Mesothelial cell of epicardium (in vitro differentiated cells): ENCODE measurements around the gene DPCD. TPM values are rescaled to one million over a fixed set of nuclear protein-coding genes. Genes with fewer than 3 reads are reported as not detected.

Experiments used
- DNase-seq, 2 experiments: peaks; one replicate each; pipeline ENCODE4 v3.0.0; 2021; ENCODE audit warnings: low spot score in 2 of 2; ENCODE audit not compliant: unreplicated experiment in 2 of 2
- H3K27ac Mint-ChIP-seq: 2 replicates; pipeline ENCODE4 v1.8.0; 2021; ENCODE audit warnings: mixed read lengths
- H3K27me3 Mint-ChIP-seq: 2 replicates; pipeline ENCODE4 v1.8.0; 2021; ENCODE audit warnings: low read depth, mixed read lengths
- H3K36me3 Mint-ChIP-seq: 2 replicates; pipeline ENCODE4 v1.8.0; 2021; ENCODE audit warnings: mixed read lengths
- H3K4me1 Mint-ChIP-seq: 2 replicates; pipeline ENCODE4 v1.8.0; 2021; ENCODE audit warnings: mixed read lengths
- H3K4me3 Mint-ChIP-seq: 2 replicates; pipeline ENCODE4 v1.8.0; 2021; ENCODE audit warnings: mild to moderate bottlenecking, moderate library complexity, mixed read lengths
- H3K9me3 Mint-ChIP-seq: 2 replicates; pipeline ENCODE4 v1.8.0; 2021; ENCODE audit warnings: mixed read lengths
- microRNA-seq: library from miRNA; unstranded; fragments of <30 nt; microRNA quantifications from one replicate; pipeline ENCODE4 v1.2.0, GENCODE V29; 2021; ENCODE audit warnings: inconsistent platforms, mixed read lengths
- total RNA-seq: library from RNA; stranded (reverse); gene quantifications from 3 replicates; pipeline ENCODE4 v1.2.1, GENCODE V29; 2021
- TF ChIP-seq, protein P1 (sequence below): fragments of 200-600 bp; sonication (generic); IDR thresholded peaks from one replicate; pipeline ENCODE4 v1.5.0; 2021; ENCODE audit warnings: antibody characterized with exemption; ENCODE audit not compliant: unreplicated experiment

DPCD gene
- total RNA-seq, 1 donor from 2014 or later = 23.0 TPM

- DNase-seq = no peak
- Mint-ChIP-seq H3K9me3 (no peaks in the 10 kb centered on the region), H3K27me3 (no peaks in the 10 kb centered on the region), H3K4me3 (no peak overlapping the region), H3K4me1 (no peaks in the 10 kb centered on the region), H3K36me3 (peaks cover 27% of the 10 kb centered on the region), H3K27ac (no peak overlapping the region)
- TF ChIP-seq, protein P1, sequence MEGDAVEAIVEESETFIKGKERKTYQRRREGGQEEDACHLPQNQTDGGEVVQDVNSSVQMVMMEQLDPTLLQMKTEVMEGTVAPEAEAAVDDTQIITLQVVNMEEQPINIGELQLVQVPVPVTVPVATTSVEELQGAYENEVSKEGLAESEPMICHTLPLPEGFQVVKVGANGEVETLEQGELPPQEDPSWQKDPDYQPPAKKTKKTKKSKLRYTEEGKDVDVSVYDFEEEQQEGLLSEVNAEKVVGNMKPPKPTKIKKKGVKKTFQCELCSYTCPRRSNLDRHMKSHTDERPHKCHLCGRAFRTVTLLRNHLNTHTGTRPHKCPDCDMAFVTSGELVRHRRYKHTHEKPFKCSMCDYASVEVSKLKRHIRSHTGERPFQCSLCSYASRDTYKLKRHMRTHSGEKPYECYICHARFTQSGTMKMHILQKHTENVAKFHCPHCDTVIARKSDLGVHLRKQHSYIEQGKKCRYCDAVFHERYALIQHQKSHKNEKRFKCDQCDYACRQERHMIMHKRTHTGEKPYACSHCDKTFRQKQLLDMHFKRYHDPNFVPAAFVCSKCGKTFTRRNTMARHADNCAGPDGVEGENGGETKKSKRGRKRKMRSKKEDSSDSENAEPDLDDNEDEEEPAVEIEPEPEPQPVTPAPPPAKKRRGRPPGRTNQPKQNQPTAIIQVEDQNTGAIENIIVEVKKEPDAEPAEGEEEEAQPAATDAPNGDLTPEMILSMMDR = no peak
These were observed 68.8 kb downstream of the DPCD start for GRCh38 chr10:101656890-101657289.

DNA sequence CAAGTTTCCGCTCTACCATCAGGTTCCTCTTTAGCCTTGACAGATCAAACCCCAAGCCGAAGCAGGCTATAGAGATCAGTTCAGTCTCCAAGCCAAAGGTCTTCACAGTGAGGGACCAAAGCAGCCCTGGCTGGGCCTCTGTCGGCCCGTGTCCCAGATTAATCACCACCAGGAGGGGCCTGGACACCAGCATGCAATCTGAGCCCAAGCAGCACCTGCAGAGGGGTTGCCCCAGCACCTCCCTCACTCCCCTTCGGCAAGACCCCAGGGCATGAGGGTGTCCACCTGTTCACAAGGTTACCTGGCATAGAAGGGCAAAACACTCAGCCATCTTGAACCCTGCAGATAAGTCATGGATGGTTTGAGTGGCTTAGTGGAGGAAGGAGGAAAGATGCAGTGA is 70.9 kb downstream of the DPCD start:
- TF ChIP-seq, protein P1 = no peak
- DNase-seq = no peak
- Mint-ChIP-seq H3K27me3 (no peaks in the 10 kb centered on the region), H3K9me3 (no peaks in the 10 kb centered on the region), H3K27ac (no peak overlapping the region), H3K4me1 (no peaks in the 10 kb centered on the region), H3K4me3 (no peak overlapping the region), H3K36me3 (peaks cover 35% of the 10 kb centered on the region)

Small RNA genes within 50 kb of the gene (microRNA-seq; reads per million reads assigned to microRNA genes)
- gene MIR3158-1 (not detected), gene MIR3158-2 (not detected)

Other genes starting within 250 kb of the DPCD start
- gene BTRC, start 234.2 kb upstream of the DPCD start, total RNA-seq = 37.5 to 38.4 TPM (median 37.7 TPM) in 3 replicates
- 44.5 to 47.3 TPM (median 46.6 TPM) in 3 replicates for gene POLL, start 64 bp upstream of the DPCD start, total RNA-seq
- 63.2 to 65.9 TPM (median 65.6 TPM) in 3 replicates for gene FBXW4, start 106.8 kb downstream of the DPCD start, total RNA-seq
- not detected in 3 replicates for gene FGF8, start 187.8 kb downstream of the DPCD start, total RNA-seq
- 42.4 to 45.6 TPM (median 45.2 TPM) in 3 replicates for gene NPM3, start 195.1 kb downstream of the DPCD start, total RNA-seq
- gene OGA, start 230.1 kb downstream of the DPCD start, total RNA-seq = 162 to 168 TPM (median 165 TPM) in 3 replicates